Ishikawa (cell line): ENCODE results near the gene RACGAP1.

Source experiments
- CEBPB ChIP-seq: IDR thresholded peaks from 2 replicates; pipeline ENCODE4 v1.6.1; 2012
- CREB1 ChIP-seq: IDR thresholded peaks from 2 replicates; pipeline ENCODE4 v1.6.1; 2012; ENCODE audit warnings: low read depth
- EGR1 ChIP-seq: IDR thresholded peaks from 2 replicates; pipeline ENCODE4 v1.6.1; 2012
- EP300 ChIP-seq: IDR thresholded peaks from 2 replicates; pipeline ENCODE4 v1.6.1; 2012; ENCODE audit warnings: borderline replicate concordance
- FOXM1 ChIP-seq: IDR thresholded peaks from 2 replicates; pipeline ENCODE4 v1.6.1; 2012; ENCODE audit warnings: low read depth, borderline replicate concordance
- NFIC ChIP-seq: IDR thresholded peaks from 2 replicates; pipeline ENCODE4 v1.6.1; 2012
- RAD21 ChIP-seq: IDR thresholded peaks from 2 replicates; pipeline ENCODE4 v1.6.1; 2012; ENCODE audit warnings: low read depth
- TAF1 ChIP-seq: IDR thresholded peaks from 2 replicates; pipeline ENCODE4 v1.6.1; 2012; ENCODE audit warnings: low read depth, mild to moderate bottlenecking
- TCF12 ChIP-seq: IDR thresholded peaks from 2 replicates; pipeline ENCODE4 v1.6.1; 2012; ENCODE audit warnings: low read depth
- TEAD4 ChIP-seq: IDR thresholded peaks from 2 replicates; pipeline ENCODE4 v1.6.1; 2012
- YY1 ChIP-seq: IDR thresholded peaks from 2 replicates; pipeline ENCODE4 v1.6.1; 2012; ENCODE audit warnings: low read depth
- ZBTB7A ChIP-seq: IDR thresholded peaks from 2 replicates; pipeline ENCODE4 v1.6.1; 2012; ENCODE audit warnings: low read depth
- TF ChIP-seq, protein P1 (sequence below): IDR thresholded peaks from 2 replicates; pipeline ENCODE4 v1.6.1; 2012
- TF ChIP-seq, protein P2 (sequence below): IDR thresholded peaks from 2 replicates; pipeline ENCODE4 v1.6.1; 2012
- TF ChIP-seq, protein P3 (sequence below): IDR thresholded peaks from 2 replicates; pipeline ENCODE4 v1.6.1; 2012; ENCODE audit warnings: low read depth, mild to moderate bottlenecking

Gene RACGAP1

DNA sequence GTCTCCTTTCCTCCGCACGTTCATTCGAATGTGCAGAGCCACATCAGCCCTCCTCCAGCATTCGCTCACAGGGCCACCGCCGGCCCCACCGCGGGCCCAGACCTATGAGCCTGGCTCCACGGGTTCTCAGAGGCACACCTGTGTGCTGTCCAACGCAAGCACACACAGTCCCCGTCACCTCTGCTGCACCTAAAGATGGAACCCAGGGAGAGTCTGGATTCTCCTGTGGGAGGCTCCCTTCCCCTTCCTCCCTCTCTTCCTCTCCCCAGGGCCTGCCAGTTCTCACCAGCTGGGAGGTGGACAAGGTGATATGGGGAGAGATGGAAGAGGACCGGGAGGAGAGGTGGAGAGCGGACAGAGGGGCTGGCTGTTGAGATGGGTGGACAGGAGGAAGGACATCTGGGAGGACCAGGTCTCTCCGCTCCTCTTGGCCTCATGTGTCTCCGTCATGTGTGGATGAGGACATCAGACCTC, 57.5 kb downstream of the RACGAP1 start:
- TF ChIP-seq FOXM1 (no peak), TCF12 (no peak), NFIC (no peak), ZBTB7A (no peak), EGR1 (no peak), CREB1 (no peak), YY1 (no peak)
- TF ChIP-seq, protein P1, sequence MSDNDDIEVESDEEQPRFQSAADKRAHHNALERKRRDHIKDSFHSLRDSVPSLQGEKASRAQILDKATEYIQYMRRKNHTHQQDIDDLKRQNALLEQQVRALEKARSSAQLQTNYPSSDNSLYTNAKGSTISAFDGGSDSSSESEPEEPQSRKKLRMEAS: no peak
- TF ChIP-seq, protein P2, sequence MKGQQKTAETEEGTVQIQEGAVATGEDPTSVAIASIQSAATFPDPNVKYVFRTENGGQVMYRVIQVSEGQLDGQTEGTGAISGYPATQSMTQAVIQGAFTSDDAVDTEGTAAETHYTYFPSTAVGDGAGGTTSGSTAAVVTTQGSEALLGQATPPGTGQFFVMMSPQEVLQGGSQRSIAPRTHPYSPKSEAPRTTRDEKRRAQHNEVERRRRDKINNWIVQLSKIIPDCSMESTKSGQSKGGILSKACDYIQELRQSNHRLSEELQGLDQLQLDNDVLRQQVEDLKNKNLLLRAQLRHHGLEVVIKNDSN: no peak
- TF ChIP-seq, protein P3, sequence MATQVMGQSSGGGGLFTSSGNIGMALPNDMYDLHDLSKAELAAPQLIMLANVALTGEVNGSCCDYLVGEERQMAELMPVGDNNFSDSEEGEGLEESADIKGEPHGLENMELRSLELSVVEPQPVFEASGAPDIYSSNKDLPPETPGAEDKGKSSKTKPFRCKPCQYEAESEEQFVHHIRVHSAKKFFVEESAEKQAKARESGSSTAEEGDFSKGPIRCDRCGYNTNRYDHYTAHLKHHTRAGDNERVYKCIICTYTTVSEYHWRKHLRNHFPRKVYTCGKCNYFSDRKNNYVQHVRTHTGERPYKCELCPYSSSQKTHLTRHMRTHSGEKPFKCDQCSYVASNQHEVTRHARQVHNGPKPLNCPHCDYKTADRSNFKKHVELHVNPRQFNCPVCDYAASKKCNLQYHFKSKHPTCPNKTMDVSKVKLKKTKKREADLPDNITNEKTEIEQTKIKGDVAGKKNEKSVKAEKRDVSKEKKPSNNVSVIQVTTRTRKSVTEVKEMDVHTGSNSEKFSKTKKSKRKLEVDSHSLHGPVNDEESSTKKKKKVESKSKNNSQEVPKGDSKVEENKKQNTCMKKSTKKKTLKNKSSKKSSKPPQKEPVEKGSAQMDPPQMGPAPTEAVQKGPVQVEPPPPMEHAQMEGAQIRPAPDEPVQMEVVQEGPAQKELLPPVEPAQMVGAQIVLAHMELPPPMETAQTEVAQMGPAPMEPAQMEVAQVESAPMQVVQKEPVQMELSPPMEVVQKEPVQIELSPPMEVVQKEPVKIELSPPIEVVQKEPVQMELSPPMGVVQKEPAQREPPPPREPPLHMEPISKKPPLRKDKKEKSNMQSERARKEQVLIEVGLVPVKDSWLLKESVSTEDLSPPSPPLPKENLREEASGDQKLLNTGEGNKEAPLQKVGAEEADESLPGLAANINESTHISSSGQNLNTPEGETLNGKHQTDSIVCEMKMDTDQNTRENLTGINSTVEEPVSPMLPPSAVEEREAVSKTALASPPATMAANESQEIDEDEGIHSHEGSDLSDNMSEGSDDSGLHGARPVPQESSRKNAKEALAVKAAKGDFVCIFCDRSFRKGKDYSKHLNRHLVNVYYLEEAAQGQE: no peak

DNA sequence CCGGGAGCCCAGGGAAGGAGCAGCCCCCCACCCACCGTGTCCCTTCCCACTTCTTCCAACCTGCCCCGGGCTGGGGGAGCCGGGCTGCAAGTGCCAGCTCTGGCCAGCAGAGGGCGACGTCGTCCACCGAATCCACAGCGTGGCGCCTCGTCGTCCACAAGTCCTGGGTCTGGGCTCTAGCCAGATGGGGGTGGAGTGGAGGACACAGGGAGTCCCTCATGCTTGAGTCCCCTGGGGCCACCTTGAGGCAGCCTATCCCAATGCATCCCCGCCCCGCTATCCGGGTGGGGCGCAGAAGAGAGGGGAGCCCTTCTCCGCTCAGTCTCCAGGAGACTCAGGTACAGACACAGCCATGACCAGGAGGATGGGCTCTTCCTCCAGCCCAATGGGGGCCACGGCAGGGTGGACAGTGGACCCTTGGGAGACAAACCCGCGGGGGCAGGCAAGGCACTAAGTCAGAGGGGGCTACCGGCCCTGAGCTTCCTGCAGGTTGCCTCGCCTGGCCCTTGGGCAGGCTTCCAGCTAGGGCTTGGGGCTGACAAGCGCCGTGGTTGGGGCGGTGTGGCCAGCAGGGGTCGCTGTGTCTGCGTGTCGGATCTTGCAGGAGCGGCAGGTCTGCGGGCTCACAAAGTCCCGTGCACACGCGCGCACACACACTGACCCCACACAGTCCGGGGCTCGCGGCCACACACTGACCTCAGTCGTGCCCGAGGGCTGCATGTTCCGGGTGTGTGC, 58.1 kb downstream of the RACGAP1 start:
- TF ChIP-seq FOXM1 (no peak), TEAD4 (peak; percentile 25; the same call in 1 of the 2 replicates), CEBPB (no peak), TCF12 (peak; percentile 31; the same call in 1 of the 2 replicates), RAD21 (peak; percentile 90), TAF1 (no peak), NFIC (peak; percentile 65; the same call in 1 of the 2 replicates), ZBTB7A (peak; percentile 85; the same call in 1 of the 2 replicates)
- TF ChIP-seq, protein P1: peak; percentile 73

DNA sequence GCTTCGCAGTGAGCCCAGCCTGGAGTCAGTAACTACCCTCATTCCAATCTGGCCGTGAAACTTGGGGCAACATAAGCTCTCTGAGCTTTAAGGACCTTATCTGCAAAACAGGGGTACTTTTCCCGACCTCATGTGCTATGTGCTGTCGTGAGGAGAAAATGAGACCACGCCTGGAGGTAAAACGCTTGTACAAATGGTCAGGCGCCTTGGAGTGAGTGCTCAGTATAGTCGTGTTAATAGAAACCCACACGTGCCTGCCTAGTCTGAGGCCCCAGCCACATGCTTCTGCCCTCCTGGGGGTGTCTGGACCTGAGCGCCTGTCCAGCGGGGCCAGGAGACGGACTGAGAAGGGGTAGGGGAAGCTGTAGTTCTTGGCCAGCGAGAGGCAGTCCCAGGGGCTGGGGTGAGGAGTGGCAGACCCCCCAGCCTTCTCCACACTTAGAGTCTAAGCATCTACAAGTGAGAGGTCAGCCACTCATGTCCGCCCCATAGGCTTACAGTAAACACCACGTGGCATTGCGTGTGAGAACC, 58.7 kb downstream of the RACGAP1 start:
- no peak for TF ChIP-seq ZBTB7A
- TF ChIP-seq, protein P3: no peak
- TF ChIP-seq RAD21: no peak

DNA sequence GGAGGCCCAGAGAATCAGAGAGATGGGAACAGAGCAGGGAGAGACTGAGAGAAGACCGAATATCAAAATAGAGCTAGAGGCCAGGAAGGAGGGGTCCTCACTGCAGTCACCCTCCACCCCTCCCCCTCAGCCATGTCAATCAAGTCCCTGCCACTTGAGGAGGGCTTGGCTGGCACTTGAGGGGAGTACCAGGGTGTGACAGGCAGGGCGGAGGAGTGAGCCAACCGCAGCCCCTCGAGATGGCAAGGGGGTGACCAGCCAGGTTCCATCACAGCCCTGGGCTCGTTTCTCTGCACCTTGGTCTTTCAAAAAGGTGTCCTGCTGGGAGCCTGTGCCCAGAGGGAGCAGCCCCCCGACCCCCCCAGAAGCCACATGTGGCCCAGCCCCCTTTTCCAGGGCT, 59.5 kb downstream of the RACGAP1 start:
- TF ChIP-seq TCF12 (no peak), CREB1 (no peak), FOXM1 (no peak), NFIC (no peak), RAD21 (no peak), TAF1 (no peak), EGR1 (no peak), EP300 (no peak), CEBPB (no peak), ZBTB7A (no peak)

DNA sequence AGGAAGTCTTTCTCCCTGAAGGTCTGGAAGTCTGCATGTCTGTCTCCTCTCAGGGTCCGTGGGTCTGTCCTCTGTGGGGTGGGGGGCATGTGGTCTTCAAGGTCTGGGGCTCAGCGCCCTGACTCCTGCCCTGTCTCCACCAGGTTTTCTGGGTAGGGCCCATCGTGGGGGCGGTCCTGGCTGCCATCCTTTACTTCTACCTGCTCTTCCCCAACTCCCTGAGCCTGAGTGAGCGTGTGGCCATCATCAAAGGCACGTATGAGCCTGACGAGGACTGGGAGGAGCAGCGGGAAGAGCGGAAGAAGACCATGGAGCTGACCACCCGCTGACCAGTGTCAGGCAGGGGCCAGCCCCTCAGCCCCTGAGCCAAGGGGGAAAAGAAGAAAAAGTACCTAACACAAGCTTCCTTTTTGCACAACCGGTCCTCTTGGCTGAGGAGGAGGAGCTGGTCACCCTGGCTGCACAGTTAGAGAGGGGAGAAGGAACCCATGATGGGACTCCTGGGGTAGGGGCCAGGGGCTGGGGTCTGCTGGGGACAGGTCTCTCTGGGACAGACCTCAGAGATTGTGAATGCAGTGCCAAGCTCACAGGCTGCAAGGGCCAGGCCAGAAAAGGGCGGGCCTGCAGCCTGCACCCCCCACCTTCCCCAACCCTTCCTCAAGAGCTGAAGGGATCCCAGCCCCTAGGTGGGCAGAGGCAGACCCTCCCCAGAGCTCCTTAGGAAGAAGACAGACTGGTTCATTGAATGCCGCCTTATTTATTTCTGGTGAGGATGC, 60.3 kb downstream of the RACGAP1 start:
- TF ChIP-seq CREB1 (no peak), FOXM1 (no peak), CEBPB (no peak), ZBTB7A (peak; percentile 35; the same call in 1 of the 2 replicates), EGR1 (no peak)
- TF ChIP-seq, protein P1: no peak
- TF ChIP-seq, protein P3: no peak
